HepG2 (cell line): ENCODE results near the gene MAPK8IP1. TPM values are rescaled to one million over a fixed set of nuclear protein-coding genes. Genes with fewer than 3 reads are reported as not detected.

Source experiments
- ARID4A ChIP-seq: sonication (generic); formaldehyde crosslinking; IDR thresholded peaks from 2 replicates; pipeline ENCODE4 v1.5.0; 2020; ENCODE audit warnings: mild to moderate bottlenecking, missing genetic modification reagents, borderline replicate concordance
- FOXP1 ChIP-seq, 2 experiments: fragments of 450-650 bp in 1 of 2; IDR thresholded peaks; 2 replicates each; pipeline ENCODE4 v1.6.1; 2017 to 2018; ENCODE audit warnings: antibody characterized with exemption in 1 of 2
- MBD4 ChIP-seq: IDR thresholded peaks from 2 replicates; pipeline ENCODE4 v1.6.1; 2012; ENCODE audit warnings: low read length, inconsistent platforms, borderline replicate concordance
- NR1H2 ChIP-seq: sonication (generic); formaldehyde crosslinking; IDR thresholded peaks from 2 replicates; pipeline ENCODE4 v1.8.1; 2022; ENCODE audit warnings: low read depth, missing genetic modification reagents, borderline replicate concordance
- PITX1 ChIP-seq: sonication (generic); formaldehyde crosslinking; IDR thresholded peaks from 2 replicates; pipeline ENCODE4 v1.5.1; 2020; ENCODE audit warnings: mild to moderate bottlenecking, missing genetic modification reagents
- PTBP1 ChIP-seq: fragments of 200-400 bp; formaldehyde crosslinking; IDR thresholded peaks from 2 replicates; pipeline ENCODE4 v1.6.1; 2018; ENCODE audit warnings: low read length, low read depth; ENCODE audit not compliant: poor library complexity, severe bottlenecking
- SAFB2 ChIP-seq: sonication (generic); formaldehyde crosslinking; IDR thresholded peaks from 2 replicates; pipeline ENCODE4 v1.5.1; 2020; ENCODE audit warnings: missing genetic modification reagents, low read depth, mild to moderate bottlenecking, borderline replicate concordance
- SNAI1 ChIP-seq: sonication (generic); formaldehyde crosslinking; IDR thresholded peaks from 2 replicates; pipeline ENCODE4 v1.5.0; 2020; ENCODE audit warnings: mild to moderate bottlenecking, missing genetic modification reagents, borderline replicate concordance
- ZBTB21 ChIP-seq: sonication (generic); formaldehyde crosslinking; IDR thresholded peaks from 2 replicates; pipeline ENCODE4 v1.4.0; 2020; ENCODE audit warnings: missing genetic modification reagents
- ZBTB34 ChIP-seq: sonication (generic); formaldehyde crosslinking; IDR thresholded peaks from 2 replicates; pipeline ENCODE4 v1.8.0; 2022; ENCODE audit warnings: mild to moderate bottlenecking, missing genetic modification reagents
- ZBTB49 ChIP-seq: sonication (generic); formaldehyde crosslinking; IDR thresholded peaks from 2 replicates; pipeline ENCODE4 v1.4.0; 2020; ENCODE audit warnings: missing genetic modification reagents, borderline replicate concordance
- ZNF24 ChIP-seq: fragments of 450-650 bp; IDR thresholded peaks from 2 replicates; pipeline ENCODE4 v1.6.1; 2017; ENCODE audit warnings: antibody characterized with exemption, mild to moderate bottlenecking
- ZNF33B ChIP-seq: sonication (generic); formaldehyde crosslinking; IDR thresholded peaks from 2 replicates; pipeline ENCODE4 v1.5.1; 2020; ENCODE audit warnings: mild to moderate bottlenecking, missing genetic modification reagents
- ZNF510 ChIP-seq: sonication (generic); formaldehyde crosslinking; IDR thresholded peaks from 2 replicates; pipeline ENCODE4 v1.4.0; 2020; ENCODE audit warnings: low read depth, mild to moderate bottlenecking, missing genetic modification reagents
- ZNF556 ChIP-seq: sonication (generic); formaldehyde crosslinking; IDR thresholded peaks from 2 replicates; pipeline ENCODE4 v1.4.0; 2020; ENCODE audit warnings: mild to moderate bottlenecking, missing genetic modification reagents, borderline replicate concordance
- ZSCAN22 ChIP-seq: sonication (generic); formaldehyde crosslinking; IDR thresholded peaks from 2 replicates; pipeline ENCODE4 v1.4.0; 2020; ENCODE audit warnings: mild to moderate bottlenecking, missing genetic modification reagents
- polyA plus RNA-seq, 8 experiments: library from polyadenylated mRNA; depleted of rRNA in 3 of 8; stranded (reverse) in 7 of 8; unstranded in 1 of 8; fragments of >200 nt; fragmentation: Illumina TruSeq in 4 of 8; extraction: Trizol in 4 of 8; gene quantifications; 2 replicates each; pipeline versions ENCODE4 v1.2.1 to v1.2.3, GENCODE V29; 2011 to 2016; ENCODE audit warnings: low read depth in 4 of 8, missing spikeins in 1 of 8, mixed read lengths in 1 of 8; ENCODE audit not compliant: insufficient read depth in 1 of 8
- total RNA-seq, 5 experiments: library from RNA; depleted of rRNA; stranded (reverse); fragments of >200 nt; fragmentation: Illumina TruSeq; extraction: Trizol; gene quantifications; 2 replicates each; pipeline ENCODE4 v1.2.3, GENCODE V29; 2016; ENCODE audit warnings: low read depth in 1 of 5
- TF ChIP-seq, protein P1 (sequence below): sonication (generic); formaldehyde crosslinking; IDR thresholded peaks from 2 replicates; pipeline ENCODE4 v1.5.0; 2020; ENCODE audit warnings: missing genetic modification reagents
- TF ChIP-seq, protein P2 (sequence below): IDR thresholded peaks from 2 replicates; pipeline ENCODE4 v1.6.1; 2012; ENCODE audit warnings: low read depth, low read length, improper control_type of control experiment

The MAPK8IP1 gene
- total and polyA plus RNA-seq, 2 of the 13 experiments (the other 11 are each of a cell fraction or from before 2014, with no cell fraction given) = 2.2 to 4.2 TPM

DNA sequence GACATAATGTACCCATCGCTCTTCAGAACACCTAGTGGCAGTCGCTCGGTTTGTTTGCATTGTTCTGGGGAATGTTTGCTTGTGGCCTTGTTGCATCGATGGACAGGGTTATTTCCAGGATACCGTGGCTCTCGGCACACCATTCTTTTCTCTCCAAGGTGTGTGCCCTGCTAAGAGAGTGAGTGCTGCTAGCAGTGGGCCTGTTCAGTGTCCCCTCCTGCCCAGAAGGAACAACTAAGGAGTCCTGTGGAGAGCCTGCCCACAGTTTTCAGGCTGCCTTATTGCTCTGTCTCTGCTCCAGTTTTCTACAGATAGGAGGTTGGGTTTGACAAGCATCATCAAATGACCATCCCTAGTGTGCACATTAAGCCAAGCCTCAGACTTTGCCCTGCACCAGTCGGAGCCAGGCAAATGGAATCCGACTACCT, 36.8 kb upstream of the MAPK8IP1 start (continued):
- TF ChIP-seq ARID4A (CRISPR knock-in tag) (peak; percentile 26; the same call in 1 of the 2 replicates), ZBTB49 (CRISPR knock-in tag) (no peak), ZNF33B (CRISPR knock-in tag) (no peak; the same call in 1 of the 2 replicates), ZBTB34 (CRISPR knock-in tag) (0 out of 2 replicates have a peak, but pooled peaks have one; percentile 22), PITX1 (CRISPR knock-in tag) (no peak), FOXP1 (IDR thresholded peaks at IDR 0.05) (no peak), FOXP1 (CRISPR knock-in tag; IDR thresholded peaks at IDR 0.05) (peak; percentile 47), ZNF556 (CRISPR knock-in tag) (no peak), ZSCAN22 (CRISPR knock-in tag) (no peak), ZBTB21 (CRISPR knock-in tag) (no peak), ZNF24 (no peak), MBD4 (no peak), NR1H2 (CRISPR knock-in tag) (no peak), PTBP1 (no peak), SAFB2 (CRISPR knock-in tag) (no peak), ZNF510 (no peak), SNAI1 (CRISPR knock-in tag) (no peak)
- TF ChIP-seq, protein P1, sequence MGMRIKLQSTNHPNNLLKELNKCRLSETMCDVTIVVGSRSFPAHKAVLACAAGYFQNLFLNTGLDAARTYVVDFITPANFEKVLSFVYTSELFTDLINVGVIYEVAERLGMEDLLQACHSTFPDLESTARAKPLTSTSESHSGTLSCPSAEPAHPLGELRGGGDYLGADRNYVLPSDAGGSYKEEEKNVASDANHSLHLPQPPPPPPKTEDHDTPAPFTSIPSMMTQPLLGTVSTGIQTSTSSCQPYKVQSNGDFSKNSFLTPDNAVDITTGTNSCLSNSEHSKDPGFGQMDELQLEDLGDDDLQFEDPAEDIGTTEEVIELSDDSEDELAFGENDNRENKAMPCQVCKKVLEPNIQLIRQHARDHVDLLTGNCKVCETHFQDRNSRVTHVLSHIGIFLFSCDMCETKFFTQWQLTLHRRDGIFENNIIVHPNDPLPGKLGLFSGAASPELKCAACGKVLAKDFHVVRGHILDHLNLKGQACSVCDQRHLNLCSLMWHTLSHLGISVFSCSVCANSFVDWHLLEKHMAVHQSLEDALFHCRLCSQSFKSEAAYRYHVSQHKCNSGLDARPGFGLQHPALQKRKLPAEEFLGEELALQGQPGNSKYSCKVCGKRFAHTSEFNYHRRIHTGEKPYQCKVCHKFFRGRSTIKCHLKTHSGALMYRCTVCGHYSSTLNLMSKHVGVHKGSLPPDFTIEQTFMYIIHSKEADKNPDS (CRISPR knock-in tag) = no peak
- TF ChIP-seq, protein P2, sequence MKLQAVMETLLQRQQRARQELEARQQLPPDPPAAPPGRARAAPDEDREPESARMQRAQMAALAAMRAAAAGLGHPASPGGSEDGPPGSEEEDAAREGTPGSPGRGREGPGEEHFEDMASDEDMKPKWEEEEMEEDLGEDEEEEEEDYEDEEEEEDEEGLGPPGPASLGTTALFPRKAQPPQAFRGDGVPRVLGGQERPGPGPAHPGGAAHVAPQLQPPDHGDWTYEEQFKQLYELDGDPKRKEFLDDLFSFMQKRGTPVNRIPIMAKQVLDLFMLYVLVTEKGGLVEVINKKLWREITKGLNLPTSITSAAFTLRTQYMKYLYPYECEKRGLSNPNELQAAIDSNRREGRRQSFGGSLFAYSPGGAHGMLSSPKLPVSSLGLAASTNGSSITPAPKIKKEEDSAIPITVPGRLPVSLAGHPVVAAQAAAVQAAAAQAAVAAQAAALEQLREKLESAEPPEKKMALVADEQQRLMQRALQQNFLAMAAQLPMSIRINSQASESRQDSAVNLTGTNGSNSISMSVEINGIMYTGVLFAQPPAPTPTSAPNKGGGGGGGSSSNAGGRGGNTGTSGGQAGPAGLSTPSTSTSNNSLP = no peak
